ENCODE data around the gene ZNF518B.
A peak's percentile ranks its signal among the peaks of the same experiment; 100 is the strongest.

Gene ZNF518B, protein sequence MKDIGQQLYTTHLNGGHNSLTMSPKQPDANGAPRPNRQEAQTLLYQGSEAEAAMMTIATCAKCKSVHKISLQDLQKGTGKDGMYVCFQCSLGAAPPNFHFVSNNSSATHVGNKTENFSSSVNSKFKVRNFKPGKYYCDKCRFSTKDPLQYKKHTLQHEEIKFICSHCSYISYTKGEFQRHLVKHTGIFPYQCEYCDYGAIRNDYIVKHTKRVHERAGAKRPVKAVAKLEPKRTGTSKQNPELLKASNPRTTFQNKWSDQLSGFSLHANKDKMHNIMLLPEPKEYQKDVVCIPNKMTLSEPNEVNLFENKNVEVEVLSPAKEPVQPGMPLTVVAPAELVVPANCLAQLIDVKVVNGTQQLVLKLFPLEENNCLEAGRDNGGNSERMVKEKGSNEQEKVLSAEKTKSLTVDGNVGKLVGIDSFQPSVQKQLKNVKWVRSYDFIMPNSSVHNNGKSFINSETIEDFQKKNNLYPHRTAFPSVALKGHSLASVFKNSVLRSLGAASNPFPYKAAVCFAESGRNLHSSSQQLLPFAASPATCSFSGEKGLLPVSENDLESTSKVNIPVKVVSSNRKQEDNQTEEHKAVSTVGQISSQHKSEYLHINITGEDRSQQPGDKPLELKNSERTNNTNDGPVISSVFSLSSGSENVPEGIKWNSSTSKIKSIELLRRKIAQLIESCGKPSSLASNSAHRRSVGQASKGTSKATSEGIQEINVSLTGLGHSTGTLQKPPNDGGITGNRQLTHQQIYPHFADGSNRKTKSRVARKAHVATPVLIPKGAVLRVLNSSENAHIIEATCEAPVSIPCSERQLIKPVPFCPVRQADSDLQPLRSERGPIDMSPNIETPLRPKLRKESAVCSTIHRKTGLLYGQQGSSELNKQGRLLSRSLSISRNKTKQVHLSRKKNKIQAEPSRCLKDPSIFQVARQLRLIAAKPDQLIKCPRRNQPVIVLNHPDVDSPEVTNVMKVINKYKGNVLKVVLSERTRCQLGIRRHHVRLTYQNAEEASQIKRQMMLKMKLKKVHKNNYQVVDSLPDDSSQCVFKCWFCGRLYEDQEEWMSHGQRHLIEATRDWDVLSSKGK

DNA sequence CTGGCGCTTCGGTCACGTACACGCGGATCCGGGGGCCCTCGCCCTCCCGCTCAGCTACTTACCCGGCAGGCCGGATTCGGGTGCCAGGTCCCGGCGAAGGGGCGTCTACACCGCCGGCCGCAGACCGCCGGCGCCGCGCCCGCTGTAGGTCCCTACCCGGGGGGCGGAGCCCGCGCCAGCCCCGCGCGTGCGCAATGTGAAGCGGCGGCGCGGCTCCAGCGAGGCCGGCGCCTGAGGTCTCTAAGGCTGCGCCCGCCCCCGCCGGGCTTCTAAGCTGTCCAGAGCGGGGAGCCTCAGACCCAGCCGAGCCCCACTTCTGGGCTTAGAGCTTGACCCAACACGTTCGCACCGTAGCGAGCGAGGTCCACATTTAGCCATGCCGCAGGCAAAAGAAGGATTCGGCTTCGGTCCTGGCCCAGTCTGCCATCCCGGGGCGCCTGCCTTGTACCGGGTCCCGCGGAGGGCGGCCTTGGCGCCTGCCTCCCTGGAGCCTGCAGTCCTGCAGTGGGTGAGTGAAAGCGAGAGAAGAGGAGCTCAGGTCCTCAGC is at the start of gene ZNF518B:
Gene ZNF518B (minus strand): TSS at position 172 of the 547 bp plus-strand sequence. CDS start 11,098 bp downstream, outside the sequence.
- peak; percentile 37 for DNase-seq (ENCODE audit: low read depth)

DNA sequence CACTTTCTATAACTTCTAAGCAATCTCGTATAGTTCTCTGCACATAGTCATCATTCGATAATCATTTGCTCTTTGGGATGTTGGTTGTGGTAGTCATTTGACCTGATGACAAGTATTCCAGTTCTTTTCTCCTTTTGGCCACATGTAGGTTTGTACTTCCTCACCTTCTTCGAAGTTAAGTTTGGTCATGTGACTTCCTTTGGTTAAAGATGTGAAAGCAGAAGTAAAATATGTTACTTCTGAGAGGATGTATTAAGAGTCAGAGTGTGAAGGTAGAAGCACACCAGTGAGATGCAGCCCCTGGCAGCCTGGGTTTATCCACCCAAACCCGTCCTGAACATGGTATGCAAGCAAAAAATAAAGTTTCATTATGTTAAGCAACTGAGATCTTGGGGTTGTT is 48.9 kb upstream of the ZNF518B start:
- DNase-seq (ENCODE audit: low read depth): no peak

DNA sequence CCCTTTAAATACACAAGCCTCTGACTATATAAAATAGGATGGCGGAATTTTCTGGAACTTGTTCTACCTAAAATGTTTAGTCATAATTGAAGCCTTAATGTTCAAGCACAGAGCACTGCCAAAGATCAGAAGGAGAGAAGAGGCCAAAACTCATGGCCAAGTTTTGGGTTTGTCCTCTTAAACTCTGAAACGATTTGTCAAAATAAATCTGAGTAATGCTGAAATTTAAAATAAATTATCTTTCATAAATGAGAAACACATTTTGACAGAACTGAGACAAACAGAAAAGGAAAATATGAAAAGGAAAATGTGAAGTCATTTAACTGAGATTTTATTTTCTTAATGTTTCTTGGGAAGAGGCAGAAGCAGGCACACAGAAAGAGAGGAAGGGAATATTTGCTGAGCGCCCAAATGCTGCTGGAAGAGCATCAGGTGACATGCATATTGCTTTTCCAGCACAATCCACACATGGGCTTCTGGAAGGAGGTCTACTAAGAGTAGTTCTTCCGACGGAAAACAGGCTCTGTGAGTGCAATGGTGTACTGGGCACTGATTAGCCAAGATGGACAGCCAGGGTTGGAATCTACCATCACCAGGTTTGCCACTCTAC is 47.4 kb upstream of the ZNF518B start:
- no peak for DNase-seq (ENCODE audit: low read depth)

DNA sequence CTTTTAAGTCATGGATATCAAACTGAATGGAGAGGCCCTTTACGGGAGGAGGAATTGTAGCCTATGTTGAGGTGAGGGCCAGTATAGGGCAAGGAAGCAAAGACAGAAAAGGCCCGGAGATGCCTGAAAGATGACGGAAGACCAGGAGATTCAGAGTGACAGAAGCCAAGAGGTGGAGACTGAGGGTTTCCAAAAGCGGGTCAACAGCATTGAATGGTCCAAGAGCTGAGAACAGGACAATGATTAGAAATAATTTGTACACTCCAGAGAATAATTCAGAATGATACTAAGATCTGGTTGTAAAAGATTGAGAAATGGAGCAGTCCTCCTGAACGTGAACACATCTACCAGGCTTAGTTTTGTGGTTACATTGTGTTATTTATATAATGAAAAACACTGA is 45.5 kb upstream of the ZNF518B start:
- DNase-seq (ENCODE audit: low read depth): no peak

DNA sequence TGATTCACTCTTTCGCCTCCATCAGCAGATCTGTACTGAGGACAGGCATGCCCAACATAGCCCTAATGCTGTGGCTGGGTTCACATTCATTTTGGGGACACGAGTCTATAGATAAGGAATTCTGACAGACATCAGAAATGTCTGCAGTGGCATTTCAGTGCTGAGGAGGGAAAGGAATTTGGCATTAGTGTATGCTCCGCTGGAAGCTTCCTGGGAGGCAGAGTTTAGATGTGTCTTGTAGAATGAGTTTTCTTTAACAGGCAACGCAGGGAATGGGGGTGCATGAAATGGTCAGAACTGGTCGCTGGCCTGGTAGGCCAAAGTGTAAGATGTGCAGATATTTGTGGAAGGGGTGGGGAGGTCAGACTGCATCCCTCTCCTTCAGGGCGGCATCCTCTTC is 43.5 kb upstream of the ZNF518B start:
- no peak for DNase-seq (ENCODE audit: low read depth)

DNA sequence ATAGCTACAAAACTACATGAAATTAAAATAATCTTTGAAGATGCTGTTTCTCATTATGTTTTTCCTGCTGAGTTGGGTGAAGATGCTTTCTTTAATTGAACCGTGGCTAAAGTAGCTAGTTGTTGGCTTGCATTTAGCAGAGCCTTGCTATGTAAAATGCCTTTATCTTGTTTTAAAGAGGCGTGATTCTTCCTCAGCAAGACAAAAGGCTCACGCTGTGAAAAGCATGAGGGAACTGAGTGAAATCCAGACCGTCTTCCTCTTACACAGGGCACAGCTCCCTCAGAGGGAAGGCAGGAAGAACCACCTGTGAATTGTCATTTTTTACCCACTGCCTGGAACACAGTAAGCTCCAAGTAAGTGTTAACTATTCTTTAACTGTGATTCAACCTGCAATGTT is 39.0 kb upstream of the ZNF518B start:
- no peak for DNase-seq (ENCODE audit: low read depth)

DNA sequence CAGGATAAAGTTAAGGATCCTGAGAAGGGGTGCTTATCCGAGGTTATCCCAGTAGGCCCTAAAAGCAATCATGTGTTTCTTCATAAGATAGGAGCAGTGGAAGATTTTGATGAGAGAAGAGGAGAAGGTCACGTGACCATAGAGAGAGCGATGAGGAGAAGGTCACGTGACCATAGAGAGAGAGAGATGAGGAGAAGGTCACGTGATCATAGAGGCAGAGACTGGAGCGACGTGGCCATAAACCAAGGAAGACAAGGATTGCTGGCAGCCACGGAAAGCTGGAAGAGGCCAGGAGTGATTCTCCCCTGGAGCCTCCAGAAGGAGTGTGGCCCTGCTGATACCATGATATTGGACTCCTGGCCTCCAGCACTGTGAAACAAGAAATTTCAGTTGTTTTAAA is 38.4 kb upstream of the ZNF518B start:
- no peak for DNase-seq (ENCODE audit: low read depth)

DNA sequence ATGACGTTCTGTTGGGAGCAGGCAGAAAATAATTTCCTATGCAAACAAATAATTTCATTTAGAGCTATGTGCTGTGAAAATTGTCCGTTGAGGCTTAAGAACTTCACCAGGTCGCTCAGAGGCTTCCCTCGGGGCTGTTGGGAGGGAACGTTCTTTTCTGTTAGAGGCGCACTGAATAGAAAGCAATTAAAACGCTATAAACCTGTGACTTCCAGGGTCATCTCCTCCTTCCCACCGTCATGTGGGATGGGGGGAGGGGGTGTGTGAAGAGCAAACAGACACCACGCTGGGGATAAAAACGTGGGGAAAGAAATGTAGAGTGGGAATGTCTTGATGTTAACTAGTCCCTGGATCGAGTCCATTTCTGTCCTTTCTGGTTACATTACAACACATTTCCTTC is 35.2 kb upstream of the ZNF518B start:
- no peak for DNase-seq (ENCODE audit: low read depth)

DNA sequence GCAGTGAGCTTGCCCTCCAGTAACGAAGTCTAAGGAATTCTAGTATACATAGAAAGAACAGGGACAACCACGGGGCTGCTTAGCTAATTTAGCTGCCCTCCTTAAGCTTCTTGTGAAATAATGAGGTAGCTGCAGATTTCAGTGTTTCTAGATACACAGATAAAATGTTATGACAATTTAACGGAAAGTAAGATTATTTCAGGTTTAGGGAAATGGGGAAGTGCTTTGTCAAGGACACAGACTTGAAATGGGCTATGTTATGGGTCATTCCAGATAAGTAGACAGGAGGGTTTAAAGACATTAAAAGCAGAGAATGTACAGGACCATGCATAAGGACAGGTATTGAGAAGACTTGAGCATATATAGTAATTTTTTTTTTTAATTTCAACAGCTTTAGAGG is 34.2 kb upstream of the ZNF518B start:
- DNase-seq (ENCODE audit: low read depth): no peak

DNA sequence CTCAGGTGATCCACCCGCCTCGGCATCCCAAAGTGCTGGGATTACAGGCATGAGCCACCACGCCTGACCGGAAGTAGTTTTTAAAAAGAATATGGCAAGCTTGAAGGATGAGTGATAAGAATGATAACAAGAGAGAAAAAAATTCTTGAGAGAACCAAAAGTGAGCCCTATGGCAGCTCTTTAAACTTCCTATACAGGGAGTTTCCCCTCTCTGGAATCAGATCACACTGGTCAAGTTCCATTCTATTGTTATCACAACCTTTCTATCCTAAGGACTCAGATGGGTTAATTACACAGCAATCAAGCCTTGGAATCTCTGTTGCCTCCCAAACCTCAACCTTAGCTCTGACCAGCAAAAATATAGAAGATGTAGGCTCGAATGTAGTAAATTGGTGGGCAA is 33.8 kb upstream of the ZNF518B start:
- no peak for DNase-seq (ENCODE audit: low read depth)

DNA sequence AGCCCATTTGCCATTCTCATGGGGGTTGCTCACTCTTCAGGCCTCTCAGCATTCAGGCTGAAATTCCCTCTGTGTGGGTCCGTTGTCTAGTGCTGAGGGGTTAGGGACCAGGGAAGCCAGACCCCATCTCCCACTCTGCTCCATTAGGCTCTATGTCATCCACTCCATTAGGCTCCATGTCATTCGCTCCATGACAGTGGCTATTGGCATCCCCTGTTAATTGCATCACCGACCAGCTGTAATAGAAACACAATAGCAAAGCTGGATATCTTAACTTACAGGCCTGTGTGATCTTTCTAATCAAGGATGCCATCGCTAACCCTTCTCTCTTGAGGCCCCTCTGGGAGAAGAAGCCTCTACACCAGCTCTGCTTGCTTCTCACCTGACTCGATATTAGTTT is 25.7 kb upstream of the ZNF518B start:
- DNase-seq (ENCODE audit: low read depth): no peak

DNA sequence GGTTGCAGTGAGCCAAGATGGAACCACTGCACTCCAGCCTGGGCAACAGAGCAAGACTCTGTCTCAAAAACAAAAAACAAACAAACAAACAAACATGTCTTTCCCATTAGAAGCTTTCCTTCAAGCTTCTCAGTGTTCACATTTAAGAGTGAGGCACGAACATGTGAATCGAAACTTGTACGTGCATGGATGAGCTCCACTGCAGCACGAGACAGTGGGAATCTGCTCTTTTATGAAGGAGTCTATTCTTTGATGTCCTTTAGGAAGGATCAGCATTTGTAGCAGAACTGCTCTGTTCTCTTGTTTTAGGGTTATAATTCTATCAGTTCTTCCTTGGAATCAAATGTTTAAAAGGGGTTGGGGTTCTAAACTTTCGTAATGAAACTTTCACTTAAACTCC is 23.4 kb upstream of the ZNF518B start:
- DNase-seq (ENCODE audit: low read depth): no peak

DNA sequence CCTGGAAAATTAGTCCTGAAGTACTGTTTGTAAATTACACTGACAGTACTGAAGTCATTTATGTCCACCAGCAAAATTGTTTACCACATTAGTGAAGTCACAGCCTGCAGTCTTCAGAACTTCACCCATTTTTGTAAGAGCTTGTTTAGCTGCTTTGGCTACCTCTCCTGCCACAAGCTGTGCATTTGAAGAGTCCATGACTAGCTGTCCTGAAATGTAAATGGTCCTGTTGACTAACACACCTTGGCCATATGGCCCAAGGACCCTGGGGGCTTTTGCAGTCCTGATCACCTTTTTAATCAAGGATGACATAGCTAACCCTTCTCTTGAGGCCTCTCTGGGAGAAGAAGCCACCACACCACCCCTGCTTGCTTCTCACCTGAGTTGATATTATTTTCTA is 21.4 kb upstream of the ZNF518B start:
- no peak for DNase-seq (ENCODE audit: low read depth)

DNA sequence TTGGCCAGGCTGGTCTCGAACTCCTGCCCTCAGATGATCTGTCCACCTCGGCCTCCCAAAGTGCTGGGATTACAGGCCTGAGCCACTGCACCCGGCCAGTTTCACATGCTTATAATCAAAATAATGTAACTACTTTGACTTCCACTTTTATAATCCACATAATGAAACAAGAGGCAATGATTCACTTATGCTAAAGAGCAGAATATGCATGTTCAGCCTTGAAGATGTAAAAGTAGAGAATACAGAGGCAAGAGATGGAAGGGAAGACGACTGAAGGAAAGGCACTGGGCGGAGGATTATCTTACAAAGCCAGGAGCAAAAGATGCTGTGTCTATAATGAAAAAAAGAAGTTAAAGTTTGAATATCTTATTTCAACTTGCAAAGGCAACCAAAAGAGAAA is 13.3 kb upstream of the ZNF518B start:
- no peak for DNase-seq (ENCODE audit: low read depth)

DNA sequence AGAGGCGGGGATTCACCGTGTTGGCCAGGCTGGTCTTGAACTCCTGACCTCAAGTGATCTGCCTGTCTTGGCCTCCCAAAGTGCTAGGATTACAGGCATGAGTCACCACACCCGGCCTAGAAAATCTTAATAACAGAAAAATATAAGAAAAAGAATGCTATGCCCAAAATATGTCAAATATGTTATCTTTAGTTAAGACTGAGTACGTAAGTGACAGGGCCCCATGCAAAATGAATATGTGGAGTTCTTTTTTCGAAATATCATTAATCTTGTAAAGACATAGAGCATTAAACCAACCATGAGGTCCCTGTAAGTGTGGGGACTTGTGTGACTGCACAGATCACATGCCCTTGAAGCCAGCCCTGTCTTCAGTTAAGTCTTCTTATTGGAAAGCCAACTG is 8.9 kb upstream of the ZNF518B start:
- DNase-seq (ENCODE audit: low read depth): no peak

DNA sequence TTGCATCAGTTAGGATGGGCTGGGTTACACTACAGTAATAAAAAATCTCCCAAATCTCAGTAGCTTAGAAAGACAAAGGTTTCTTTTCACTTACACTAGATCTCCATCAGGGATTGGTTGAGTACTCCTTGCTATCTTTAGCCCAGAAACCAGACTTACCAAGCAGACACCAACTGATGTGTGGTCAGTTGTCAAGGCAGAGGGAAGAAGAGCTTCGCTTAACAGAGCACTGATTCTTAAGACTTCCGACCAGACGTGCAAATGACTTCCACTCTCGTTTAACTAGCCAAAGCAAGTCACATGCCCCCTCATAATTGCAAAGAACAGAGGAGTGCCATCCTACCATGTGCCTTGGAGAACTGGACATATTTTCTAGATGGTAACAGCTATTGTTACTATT is 5.7 kb upstream of the ZNF518B start:
- DNase-seq (ENCODE audit: low read depth): no peak

DNA sequence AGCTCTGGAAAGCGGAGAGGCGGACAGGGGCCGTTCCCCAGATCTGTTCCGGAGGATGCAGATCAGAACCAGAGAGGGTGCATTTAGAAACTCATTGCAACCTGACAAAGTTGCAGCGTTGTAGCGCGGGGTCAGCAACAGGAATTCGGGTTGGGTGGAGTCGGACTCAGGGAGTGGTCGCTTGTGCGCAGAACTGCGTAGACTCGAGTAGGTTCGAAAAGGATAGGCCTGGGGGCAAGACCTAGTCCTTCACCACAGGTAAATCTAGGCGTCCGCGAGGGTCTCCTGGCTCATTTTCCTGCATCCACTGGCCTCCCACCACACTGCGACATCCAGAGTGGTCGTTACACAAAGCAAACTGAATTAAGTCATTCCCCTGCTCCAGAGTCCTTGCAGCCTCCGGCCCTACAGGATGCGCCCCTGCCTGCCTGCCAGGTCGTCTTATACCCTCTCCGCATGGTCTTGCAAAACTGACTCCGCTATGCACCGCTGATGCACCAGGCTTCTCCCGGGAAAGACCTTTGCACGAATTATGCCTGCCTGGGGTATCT is 4.7 kb upstream of the ZNF518B start:
- no peak for DNase-seq (ENCODE audit: low read depth)

DNA sequence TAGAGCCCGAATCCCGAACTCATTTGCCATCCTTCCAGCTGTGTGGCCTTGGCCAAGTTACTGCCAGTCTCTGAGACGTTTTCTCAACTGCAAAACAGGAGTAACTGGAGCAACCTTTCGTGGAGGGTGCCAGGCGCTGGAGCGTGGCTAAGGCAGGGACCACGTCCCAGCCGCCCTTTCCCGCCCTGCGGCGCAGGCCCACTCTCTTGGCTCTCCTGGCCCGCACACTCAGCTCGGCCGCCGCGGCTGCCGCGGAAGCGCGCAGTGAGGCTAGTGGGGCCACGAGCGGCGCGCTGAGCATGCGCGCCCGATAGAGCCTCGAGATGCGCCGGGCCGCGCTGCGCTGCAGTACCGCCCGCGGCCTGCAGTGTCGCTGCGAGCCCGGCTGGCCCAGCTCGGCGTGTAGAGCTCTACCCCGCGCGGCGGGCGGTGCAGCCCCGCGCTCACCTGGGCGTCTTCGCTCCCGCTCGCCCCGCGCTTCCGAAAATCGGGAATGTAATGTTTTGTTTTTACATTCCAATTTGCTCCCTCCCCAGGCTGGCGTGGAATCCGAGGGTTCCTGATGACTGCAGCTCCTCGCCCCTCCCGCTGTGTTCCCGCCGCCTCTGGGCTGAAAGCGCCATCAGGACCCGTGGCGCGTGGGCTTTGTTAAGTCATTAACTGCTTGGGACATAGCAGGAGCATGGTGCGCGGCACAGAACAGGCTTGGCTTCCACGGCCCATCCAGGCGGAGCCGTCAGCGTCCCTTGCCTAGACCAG is 4.0 kb upstream of the ZNF518B start:
- DNase-seq (ENCODE audit: low read depth): peak; percentile 17

DNA sequence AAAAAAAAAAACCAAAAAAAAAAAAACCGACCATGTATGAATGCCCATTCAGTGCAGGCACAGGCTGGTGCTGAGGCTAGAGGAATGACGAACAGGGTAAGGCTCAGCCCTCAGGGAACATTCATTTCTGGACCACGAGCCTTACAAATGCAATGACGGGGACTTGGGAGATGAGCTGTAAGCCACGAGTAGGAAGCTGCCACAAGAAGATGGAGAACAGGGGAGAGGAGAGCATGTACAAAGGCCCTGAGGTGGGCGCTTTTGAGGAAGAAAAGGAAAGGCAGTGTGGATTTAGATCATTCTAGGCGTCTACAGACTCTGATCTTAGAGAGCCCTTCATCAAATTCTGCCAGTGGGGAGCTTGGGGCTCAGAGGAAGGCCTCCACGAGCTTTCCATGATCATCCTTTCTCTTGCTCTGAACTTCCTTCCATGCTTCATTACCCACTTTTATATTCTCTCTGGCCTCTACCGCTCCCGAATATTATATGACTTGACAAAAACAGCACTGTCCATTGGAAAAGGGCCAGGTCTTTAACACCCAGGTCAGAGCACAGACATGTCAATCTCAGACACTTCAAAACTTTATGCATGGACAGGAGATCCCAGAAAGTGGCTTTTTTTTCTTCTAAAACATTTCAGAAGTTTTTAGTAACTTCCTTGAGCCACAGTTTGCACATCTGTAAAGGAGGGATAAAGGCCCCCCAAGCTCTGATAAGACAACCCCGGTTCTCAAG is 3.3 kb upstream of the ZNF518B start:
- DNase-seq (ENCODE audit: low read depth): no peak

DNA sequence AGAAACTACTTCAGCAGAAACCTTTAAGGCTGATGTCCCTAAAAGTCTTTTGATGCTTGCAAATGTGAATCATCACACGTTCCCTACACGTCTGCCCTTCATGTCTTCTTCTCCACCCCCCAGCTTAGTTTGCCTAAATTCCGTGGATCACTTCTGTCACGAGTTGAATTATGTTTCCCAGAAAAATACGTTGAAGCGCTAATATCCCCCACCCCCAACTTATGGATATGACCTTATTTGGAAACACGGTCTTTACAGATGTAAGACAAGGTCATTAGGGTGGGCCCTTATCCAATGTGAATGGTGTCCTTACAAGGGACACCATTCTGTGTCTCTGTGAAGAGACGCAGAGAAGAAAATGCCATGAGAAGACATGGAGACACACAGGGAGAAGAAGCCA is 2.1 kb upstream of the ZNF518B start:
- DNase-seq (ENCODE audit: low read depth): no peak

Data from fibroblast of the conjunctiva (primary cell).